ENCODE data around the gene ZNF180.
"Not testable (repeated sequence)": the region's sequence is repeated elsewhere in the genome, so short reads cannot be mapped to it uniquely, and the experiment has no call there.

DNA sequence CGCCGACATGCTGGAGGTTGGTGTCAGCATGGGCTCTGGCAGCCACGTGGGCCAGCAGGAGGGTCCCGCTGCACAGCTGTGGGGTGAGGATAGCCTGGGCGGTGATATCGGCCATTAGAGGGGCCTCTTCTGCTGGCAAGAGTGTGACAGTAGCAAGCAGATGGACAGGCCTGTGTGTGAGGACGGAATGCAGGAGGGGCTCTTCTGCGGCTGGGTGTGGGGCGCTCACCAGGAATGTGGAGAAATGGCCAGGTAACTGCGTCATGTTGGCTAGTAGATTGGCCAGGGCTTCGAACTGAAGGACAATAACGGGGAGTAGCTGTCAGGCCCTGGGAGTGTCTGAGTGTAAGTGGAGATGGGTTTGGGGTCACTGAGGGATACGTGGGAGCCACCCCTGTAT is 44.3 kb downstream of the ZNF180 start:
- TF ChIP-seq, protein P1, sequence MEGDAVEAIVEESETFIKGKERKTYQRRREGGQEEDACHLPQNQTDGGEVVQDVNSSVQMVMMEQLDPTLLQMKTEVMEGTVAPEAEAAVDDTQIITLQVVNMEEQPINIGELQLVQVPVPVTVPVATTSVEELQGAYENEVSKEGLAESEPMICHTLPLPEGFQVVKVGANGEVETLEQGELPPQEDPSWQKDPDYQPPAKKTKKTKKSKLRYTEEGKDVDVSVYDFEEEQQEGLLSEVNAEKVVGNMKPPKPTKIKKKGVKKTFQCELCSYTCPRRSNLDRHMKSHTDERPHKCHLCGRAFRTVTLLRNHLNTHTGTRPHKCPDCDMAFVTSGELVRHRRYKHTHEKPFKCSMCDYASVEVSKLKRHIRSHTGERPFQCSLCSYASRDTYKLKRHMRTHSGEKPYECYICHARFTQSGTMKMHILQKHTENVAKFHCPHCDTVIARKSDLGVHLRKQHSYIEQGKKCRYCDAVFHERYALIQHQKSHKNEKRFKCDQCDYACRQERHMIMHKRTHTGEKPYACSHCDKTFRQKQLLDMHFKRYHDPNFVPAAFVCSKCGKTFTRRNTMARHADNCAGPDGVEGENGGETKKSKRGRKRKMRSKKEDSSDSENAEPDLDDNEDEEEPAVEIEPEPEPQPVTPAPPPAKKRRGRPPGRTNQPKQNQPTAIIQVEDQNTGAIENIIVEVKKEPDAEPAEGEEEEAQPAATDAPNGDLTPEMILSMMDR (IDR thresholded peaks at IDR 0.05): not testable (repeated sequence)
- TF ChIP-seq JUN (CRISPR knock-in tag; IDR thresholded peaks at IDR 0.05); ZNF121 (CRISPR knock-in tag; IDR thresholded peaks at IDR 0.05); ESRRA (CRISPR knock-in tag; IDR thresholded peaks at IDR 0.05; ENCODE audit: borderline replicate concordance); ZNF671 (CRISPR knock-in tag; IDR thresholded peaks at IDR 0.05); RELA (CRISPR knock-in tag; IDR thresholded peaks at IDR 0.05; ENCODE audit: borderline replicate concordance): not testable (repeated sequence)
- TF ChIP-seq, protein P2, sequence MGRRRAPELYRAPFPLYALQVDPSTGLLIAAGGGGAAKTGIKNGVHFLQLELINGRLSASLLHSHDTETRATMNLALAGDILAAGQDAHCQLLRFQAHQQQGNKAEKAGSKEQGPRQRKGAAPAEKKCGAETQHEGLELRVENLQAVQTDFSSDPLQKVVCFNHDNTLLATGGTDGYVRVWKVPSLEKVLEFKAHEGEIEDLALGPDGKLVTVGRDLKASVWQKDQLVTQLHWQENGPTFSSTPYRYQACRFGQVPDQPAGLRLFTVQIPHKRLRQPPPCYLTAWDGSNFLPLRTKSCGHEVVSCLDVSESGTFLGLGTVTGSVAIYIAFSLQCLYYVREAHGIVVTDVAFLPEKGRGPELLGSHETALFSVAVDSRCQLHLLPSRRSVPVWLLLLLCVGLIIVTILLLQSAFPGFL (CRISPR knock-in tag; IDR thresholded peaks at IDR 0.05; ENCODE audit: borderline replicate concordance): not testable (repeated sequence)
- TF ChIP-seq, protein P3, sequence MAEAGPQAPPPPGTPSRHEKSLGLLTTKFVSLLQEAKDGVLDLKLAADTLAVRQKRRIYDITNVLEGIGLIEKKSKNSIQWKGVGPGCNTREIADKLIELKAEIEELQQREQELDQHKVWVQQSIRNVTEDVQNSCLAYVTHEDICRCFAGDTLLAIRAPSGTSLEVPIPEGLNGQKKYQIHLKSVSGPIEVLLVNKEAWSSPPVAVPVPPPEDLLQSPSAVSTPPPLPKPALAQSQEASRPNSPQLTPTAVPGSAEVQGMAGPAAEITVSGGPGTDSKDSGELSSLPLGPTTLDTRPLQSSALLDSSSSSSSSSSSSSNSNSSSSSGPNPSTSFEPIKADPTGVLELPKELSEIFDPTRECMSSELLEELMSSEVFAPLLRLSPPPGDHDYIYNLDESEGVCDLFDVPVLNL (CRISPR knock-in tag; IDR thresholded peaks at IDR 0.05; ENCODE audit: borderline replicate concordance, low read depth): not testable (repeated sequence)
- TF ChIP-seq, protein P4, sequence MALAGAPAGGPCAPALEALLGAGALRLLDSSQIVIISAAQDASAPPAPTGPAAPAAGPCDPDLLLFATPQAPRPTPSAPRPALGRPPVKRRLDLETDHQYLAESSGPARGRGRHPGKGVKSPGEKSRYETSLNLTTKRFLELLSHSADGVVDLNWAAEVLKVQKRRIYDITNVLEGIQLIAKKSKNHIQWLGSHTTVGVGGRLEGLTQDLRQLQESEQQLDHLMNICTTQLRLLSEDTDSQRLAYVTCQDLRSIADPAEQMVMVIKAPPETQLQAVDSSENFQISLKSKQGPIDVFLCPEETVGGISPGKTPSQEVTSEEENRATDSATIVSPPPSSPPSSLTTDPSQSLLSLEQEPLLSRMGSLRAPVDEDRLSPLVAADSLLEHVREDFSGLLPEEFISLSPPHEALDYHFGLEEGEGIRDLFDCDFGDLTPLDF (CRISPR knock-in tag; IDR thresholded peaks at IDR 0.05): not testable (repeated sequence)
- TF ChIP-seq, protein P5, sequence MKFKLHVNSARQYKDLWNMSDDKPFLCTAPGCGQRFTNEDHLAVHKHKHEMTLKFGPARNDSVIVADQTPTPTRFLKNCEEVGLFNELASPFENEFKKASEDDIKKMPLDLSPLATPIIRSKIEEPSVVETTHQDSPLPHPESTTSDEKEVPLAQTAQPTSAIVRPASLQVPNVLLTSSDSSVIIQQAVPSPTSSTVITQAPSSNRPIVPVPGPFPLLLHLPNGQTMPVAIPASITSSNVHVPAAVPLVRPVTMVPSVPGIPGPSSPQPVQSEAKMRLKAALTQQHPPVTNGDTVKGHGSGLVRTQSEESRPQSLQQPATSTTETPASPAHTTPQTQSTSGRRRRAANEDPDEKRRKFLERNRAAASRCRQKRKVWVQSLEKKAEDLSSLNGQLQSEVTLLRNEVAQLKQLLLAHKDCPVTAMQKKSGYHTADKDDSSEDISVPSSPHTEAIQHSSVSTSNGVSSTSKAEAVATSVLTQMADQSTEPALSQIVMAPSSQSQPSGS (CRISPR knock-in tag; IDR thresholded peaks at IDR 0.05; ENCODE audit: borderline replicate concordance, low read depth): not testable (repeated sequence)
- TF ChIP-seq, protein P6, sequence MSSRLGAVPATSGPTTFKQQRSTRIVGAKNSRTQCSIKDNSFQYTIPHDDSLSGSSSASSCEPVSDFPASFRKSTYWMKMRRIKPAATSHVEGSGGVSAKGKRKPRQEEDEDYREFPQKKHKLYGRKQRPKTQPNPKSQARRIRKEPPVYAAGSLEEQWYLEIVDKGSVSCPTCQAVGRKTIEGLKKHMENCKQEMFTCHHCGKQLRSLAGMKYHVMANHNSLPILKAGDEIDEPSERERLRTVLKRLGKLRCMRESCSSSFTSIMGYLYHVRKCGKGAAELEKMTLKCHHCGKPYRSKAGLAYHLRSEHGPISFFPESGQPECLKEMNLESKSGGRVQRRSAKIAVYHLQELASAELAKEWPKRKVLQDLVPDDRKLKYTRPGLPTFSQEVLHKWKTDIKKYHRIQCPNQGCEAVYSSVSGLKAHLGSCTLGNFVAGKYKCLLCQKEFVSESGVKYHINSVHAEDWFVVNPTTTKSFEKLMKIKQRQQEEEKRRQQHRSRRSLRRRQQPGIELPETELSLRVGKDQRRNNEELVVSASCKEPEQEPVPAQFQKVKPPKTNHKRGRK (CRISPR knock-in tag; IDR thresholded peaks at IDR 0.05; ENCODE audit: borderline replicate concordance): not testable (repeated sequence)
- TF ChIP-seq, protein P7, sequence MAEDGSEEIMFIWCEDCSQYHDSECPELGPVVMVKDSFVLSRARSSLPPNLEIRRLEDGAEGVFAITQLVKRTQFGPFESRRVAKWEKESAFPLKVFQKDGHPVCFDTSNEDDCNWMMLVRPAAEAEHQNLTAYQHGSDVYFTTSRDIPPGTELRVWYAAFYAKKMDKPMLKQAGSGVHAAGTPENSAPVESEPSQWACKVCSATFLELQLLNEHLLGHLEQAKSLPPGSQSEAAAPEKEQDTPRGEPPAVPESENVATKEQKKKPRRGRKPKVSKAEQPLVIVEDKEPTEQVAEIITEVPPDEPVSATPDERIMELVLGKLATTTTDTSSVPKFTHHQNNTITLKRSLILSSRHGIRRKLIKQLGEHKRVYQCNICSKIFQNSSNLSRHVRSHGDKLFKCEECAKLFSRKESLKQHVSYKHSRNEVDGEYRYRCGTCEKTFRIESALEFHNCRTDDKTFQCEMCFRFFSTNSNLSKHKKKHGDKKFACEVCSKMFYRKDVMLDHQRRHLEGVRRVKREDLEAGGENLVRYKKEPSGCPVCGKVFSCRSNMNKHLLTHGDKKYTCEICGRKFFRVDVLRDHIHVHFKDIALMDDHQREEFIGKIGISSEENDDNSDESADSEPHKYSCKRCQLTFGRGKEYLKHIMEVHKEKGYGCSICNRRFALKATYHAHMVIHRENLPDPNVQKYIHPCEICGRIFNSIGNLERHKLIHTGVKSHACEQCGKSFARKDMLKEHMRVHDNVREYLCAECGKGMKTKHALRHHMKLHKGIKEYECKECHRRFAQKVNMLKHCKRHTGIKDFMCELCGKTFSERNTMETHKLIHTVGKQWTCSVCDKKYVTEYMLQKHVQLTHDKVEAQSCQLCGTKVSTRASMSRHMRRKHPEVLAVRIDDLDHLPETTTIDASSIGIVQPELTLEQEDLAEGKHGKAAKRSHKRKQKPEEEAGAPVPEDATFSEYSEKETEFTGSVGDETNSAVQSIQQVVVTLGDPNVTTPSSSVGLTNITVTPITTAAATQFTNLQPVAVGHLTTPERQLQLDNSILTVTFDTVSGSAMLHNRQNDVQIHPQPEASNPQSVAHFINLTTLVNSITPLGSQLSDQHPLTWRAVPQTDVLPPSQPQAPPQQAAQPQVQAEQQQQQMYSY (CRISPR knock-in tag; IDR thresholded peaks at IDR 0.05): not testable (repeated sequence)

Measured in WTC11 (cell line).